ENCODE measurements around the gene HEG1.
"Not testable (repeated sequence)": the region's sequence is repeated elsewhere in the genome, so short reads cannot be mapped to it uniquely, and the experiment has no call there.

The HEG1 gene

DNA sequence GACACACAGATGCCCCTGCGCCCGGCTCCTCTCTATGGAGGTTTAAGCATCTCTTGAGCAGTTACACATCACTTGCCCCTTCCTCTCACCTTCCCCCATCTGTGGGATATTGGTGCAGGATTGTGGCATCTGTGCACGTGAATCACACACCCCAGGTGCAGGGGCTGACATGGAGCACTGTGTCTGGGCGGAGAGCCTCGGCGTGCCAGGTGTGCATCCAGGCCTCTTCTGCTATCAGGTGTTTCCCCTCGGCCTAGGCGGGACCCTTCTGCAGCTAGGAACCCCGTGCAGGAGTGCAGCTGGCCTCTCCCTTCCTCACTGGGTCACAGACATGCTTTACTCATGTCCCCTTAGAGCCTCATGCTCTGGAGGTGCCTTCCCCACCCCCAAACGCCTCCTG, 87.8 kb downstream of the HEG1 start:
- no peak for DNase-seq
- in situ Hi-C loops (cut with MboI; ENCODE audit: low pct_unique_long_range_greater_than_20kb, low sequenced_read_pairs), result no loop called here

DNA sequence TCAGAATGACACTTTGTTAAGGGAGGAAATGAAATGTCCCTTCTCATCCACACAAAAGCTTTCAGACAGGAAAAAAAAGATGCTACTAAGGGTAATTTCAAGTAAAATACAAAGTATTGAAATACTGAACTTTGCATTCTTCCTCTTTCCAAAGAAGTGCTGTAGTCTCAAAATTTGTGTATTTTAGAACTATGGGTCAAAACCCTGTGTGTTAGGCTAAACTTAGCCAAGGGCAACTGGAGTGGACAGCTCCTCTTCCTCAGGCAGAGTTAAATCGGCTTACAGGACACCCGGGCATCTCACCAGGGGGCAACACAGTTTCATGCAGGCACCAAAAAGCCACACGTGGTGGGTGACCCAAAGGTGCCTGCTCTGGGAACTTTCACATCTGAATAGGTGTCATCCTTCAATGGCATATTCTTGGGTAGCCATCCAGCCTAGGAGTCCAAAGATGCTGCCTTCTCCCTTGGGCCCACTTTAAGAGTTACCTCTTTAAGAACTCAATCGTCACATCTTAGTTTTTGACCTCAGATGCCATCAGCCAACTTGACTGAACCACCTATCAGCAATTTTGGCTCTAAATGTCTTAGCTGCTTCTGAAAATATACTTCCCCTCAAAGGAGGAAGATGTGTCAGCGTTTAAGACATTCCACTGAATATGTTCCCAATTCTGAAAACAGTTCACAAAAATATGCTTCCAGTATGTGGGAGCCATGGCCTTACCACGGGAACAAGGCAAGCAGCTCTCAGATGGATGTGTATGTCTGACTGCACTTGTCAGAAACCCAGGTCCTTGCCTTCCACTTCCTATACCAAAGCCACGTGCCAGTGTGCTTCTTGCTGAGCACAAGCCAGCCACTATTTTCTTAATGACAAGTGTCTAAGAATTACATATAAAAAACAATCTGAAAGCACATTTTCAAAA, 89.0 kb downstream of the HEG1 start:
- DNase-seq, result peak; percentile 5
- in situ Hi-C loops (cut with MboI; ENCODE audit: low pct_unique_long_range_greater_than_20kb, low sequenced_read_pairs), result no loop called here

DNA sequence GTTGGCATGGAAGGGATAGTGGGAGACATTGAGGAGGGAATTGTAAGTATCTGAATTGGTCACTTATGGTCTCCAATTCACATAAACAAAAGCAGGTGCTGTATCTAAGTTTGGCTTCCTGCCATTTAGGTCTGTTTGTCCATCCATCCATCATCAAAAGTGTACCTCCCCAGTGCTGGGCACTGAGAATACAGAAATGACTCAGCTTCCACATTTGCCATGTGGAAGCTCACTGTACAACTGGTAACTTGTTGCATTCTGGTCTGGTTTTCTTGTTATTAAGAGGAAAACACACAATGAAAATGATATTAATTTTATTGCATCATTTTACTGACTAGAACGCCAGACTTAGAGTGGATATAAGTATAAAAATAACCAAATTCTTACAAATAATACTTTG, 90.4 kb downstream of the HEG1 start:
- in situ Hi-C loops (cut with MboI; ENCODE audit: low pct_unique_long_range_greater_than_20kb, low sequenced_read_pairs), result no loop called here
- DNase-seq, result no peak

DNA sequence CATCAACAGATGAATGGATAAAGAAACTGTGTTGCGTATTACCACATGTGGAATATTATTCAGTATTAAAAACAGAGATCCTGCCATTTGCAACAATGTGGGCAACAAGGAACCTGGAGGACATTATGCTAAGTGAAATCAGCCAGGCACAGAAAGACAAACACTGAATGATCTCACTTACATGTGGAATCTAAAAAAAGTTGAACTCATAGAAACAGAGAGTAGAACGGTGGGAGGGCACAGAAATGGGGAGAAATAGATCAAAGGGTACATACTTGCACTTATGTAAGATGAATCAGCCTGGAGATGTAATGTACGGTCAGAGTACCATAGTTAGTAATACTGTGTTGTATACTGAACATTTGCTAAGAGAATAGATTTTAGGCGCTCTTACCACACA, 91.4 kb downstream of the HEG1 start:
- no peak for DNase-seq
- in situ Hi-C loops (cut with MboI; ENCODE audit: low pct_unique_long_range_greater_than_20kb, low sequenced_read_pairs), result no loop called here

DNA sequence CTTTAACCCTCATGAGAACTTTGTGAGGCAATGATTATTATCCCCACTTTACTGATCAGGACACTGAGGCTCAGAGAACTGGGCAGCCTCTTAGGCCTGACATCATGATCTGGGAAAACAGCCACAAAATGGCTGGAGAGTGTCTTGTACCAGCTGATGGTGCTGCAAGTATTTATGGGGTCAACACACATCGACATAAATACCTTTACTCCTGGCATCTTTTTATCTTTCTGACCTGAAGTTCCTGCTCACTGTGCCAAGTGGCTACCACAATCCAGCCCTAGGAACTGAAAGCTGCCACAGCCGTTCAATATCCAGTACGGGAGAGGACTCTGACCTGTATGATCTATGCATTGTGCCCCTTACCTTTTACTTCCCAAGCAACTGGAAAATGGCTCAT, 92.0 kb downstream of the HEG1 start:
- in situ Hi-C loops (cut with MboI; ENCODE audit: low pct_unique_long_range_greater_than_20kb, low sequenced_read_pairs), result no loop called here
- DNase-seq, result no peak

DNA sequence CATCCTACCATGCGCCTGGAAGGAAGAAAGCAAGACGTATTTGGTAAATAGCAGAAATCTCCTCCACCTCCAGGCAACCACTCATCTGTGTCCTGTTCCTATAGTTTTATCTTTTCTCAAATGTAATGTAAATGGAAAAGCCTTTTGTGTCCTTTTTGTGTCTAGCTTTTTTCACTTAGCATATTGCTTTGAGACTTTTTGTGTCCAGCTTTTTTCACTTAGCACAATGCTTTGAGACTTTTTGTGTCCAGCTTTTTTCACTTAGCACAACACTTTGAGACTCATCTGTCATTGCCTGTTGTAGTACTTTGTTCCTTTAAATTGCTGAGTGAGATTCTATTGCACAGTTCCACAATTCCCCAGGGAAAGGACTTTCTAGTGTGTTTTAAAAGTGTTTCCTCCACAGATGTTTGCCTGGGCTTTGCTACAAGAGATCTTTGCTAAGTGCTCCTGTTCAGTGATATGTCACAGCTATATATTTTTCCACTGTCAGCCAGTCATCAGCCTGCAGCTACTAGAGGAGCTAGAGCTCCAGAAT, 93.3 kb downstream of the HEG1 start:
- DNase-seq, result no peak
- in situ Hi-C loops (cut with MboI; ENCODE audit: low pct_unique_long_range_greater_than_20kb, low sequenced_read_pairs), result no loop called here

DNA sequence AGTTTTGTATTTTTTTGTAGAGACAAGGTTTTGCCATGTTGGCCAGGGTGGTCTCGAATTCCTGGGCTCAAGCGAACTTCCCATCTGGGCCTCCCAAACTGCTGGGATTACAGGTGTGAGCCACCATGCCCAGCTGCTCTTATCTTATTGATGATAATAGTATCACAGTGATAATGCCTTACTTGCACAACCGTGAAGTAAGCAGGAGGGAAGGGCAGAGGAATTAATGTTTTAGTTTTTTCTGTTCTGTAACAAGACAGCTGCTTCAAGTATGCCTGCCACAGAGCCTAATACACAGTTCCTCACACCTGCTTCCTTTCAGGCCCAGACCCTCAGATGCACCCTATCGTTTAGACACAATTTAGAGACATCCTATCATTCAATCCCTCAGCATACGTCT, 95.1 kb downstream of the HEG1 start:
- in situ Hi-C loops (cut with MboI; ENCODE audit: low pct_unique_long_range_greater_than_20kb, low sequenced_read_pairs), result no loop called here

DNA sequence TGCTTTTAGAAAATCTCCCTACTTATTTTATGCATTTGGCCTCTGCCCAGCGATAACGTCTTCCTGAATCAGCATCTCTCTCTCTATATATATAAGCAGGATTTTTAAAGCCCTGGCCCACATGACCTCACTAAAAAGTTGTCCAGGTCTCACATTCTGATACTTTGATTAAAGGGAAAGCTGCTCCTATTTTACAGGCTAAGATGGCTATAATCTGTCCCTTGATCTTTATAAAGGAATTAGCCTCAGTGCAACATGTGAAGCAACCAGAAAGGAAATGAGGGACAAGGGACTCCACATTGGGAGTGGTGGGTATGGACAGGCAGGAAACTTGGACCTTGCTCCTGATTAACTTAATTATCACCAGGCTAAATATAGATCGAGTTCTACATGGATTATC, 95.7 kb downstream of the HEG1 start:
- in situ Hi-C loops (cut with MboI; ENCODE audit: low pct_unique_long_range_greater_than_20kb, low sequenced_read_pairs), result no loop called here
- no peak for DNase-seq

More for the DNA sequence above, 95.1 kb downstream of the HEG1 start:
- DNase-seq, result no peak

DNA sequence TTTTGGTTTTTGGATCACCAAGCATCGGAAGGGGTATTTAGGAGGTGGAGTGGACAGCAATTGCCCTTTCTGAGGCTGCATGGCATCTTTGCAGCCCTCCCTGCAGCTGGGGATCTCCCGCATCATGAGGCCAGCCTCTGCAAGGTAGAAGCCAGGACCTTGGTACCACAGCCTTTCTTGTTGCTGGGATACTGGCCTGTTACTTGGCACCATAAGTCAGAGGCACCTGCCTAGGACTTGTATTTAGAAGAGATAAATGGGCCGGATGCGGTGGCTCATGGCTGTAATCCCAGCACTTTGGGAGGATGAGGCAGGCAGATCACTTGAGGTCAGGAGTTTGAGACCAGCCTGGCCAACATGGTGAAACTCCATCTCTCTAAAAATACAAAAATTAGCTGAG, 97.8 kb downstream of the HEG1 start:
- DNase-seq; in situ Hi-C loops (cut with MboI; ENCODE audit: low pct_unique_long_range_greater_than_20kb, low sequenced_read_pairs): not testable (repeated sequence)

DNA sequence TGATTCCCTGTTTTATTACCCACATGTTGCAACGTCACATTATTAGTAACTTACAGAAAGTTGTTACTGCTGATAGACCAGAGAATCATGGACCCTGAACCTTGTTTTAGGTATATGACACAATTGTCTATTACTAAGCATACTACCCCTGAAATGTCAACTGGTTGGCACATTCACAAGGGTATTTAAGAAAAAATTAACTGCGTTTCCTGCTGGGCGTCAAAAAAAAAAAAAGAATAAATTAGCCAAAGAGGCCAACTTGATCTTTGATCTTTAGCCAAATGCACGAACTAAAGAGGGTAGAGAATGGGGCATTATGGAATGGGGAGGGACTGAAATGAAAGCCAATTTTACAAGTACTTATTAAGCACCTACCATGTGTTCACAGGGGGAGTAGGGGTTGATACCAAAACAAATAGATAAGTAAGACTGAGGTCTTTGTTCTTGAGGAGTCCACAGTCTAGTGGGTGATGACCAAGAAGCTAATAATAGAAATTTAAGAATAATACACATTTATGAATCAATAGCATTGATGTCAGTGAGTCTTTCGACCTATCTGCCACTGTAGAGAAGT, 103.4 kb downstream of the HEG1 start:
- no peak for DNase-seq
- in situ Hi-C loops (cut with MboI; ENCODE audit: low pct_unique_long_range_greater_than_20kb, low sequenced_read_pairs), result no loop called here

DNA sequence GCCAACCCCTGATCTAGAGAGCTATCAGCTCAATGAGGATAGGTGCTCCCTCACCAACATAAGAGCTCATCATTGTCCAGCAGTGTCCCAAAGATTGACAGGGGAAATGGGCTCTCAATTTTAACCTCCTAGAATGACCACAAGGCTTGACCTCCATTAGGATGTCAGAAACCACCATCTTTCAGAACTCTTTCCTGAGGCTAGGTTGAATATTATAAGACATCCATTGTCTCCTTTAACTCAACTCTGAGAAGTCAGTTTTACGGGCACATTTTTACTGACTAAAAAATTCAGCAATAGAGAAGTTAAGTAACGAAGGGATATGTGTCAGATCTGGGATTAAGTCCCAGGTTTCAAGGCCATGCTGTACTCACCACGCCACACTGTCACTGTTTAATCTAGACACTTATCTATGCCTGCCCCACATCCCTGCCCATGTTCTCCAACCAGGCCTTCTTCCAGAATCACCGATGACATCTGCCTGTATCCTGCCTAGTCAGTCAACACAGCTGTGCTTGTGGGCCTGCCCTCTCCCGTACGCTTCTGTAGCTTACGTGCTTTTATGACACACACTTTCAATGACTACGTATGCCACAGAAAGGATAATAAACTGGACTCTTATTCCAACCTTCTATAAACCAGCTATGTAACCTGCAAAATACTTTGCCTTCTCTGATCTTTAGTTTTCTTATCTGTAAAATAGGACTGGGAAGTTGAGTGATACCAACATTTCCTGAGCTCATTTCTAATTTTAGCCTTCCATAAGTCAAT, 104.1 kb downstream of the HEG1 start:
- no peak for DNase-seq
- in situ Hi-C loops (cut with MboI; ENCODE audit: low pct_unique_long_range_greater_than_20kb, low sequenced_read_pairs), result no loop called here

DNA sequence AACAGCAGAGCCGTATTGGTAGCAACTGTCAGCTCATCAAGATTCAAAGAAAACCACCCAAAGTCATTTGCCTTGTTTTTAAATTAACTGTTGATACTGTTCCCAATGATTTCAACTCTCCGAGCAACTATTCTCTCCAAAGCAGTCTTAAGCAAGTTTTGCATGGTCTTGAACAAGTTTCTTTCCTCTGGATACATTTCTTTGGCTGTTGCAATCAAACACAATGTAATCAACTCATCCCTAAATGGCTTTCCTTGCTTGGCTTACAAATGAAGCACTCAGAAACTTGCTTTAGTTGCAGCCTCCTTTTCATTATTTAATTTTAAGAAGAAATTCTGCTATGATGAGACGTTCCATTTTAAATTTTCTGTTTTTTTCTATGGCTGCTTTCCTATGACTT, 105.8 kb downstream of the HEG1 start:
- in situ Hi-C loops (cut with MboI; ENCODE audit: low pct_unique_long_range_greater_than_20kb, low sequenced_read_pairs), result no loop called here
- no peak for DNase-seq

DNA sequence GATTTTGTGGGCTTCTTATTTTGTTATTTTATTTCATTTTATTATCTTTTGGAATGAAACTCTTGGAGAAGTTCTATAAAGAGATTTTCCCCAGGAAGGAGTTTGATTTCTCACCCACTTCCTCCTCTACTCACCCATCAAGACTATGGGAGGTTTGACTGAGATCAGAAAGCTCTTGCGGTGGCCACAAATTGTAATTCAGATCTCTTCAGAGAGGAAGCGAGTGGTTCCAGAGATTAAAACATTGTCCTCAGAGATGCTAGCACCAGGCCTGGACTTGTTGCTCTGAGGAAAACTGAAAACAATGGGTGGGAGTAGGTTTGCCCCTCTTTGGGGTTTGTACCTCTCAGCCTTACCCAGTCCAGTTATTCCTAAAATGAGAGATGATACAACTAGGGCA, 113.2 kb downstream of the HEG1 start:
- in situ Hi-C loops (cut with MboI; ENCODE audit: low pct_unique_long_range_greater_than_20kb, low sequenced_read_pairs), result no loop called here
- DNase-seq, result no peak

DNA sequence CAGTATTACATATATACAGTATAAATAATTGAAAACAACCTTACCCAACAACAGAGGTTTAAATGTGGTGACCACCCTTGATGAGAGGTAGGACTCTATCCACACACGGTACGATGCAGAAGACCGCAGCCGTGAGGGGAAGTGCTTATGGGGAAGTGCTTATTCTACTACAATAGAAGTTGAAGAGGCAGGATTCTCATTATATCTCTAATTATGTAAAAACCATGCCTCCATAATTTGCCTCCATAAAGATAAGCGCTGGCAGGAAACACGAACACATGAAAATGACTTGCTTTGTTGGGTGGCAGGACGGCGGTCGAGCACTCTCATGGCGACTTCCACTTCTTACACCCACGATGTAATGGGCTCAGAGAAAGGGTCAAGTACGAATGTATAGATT, 114.0 kb downstream of the HEG1 start:
- in situ Hi-C loops (cut with MboI; ENCODE audit: low pct_unique_long_range_greater_than_20kb, low sequenced_read_pairs), result no loop called here
- no peak for DNase-seq

DNA sequence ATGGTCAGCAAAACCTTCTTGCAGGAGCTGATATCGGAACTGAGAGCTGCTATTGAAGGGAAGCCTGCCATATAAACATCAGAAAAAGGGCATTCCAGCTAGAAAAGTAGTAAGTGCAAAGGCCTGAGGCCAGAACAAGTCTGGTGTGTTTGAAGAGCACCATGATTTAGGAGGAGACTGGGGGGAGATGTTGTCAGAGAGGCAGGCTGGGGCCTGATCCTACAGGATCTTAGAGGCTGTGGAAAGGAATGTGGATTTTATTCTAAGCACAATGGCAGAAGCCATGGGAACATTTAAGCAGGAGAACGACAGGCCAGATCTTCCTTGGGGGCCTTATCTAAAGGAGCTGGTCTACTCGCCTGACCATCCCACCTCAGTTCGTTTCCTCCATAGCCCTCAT, 116.1 kb downstream of the HEG1 start:
- DNase-seq, result no peak
- in situ Hi-C loops (cut with MboI; ENCODE audit: low pct_unique_long_range_greater_than_20kb, low sequenced_read_pairs), result no loop called here

DNA sequence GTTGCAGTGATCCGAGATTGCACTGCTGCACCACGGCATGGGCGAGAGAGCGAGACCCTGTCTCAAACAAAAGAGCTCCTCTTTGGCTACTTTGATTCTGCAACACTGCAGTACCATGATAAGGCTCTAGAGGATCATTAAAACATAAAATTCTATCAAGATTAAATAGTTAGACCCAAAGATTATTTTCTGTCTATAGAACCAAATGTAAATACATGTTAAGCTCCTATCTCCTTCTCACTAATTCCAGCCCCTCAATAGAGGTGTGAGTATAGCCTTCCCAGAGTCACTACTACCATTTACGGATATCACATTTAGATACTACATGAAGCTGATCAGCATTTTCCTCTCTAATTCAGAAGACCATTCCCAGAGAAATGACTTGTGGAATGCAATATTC, 116.9 kb downstream of the HEG1 start:
- in situ Hi-C loops (cut with MboI; ENCODE audit: low pct_unique_long_range_greater_than_20kb, low sequenced_read_pairs), result no loop called here

DNA sequence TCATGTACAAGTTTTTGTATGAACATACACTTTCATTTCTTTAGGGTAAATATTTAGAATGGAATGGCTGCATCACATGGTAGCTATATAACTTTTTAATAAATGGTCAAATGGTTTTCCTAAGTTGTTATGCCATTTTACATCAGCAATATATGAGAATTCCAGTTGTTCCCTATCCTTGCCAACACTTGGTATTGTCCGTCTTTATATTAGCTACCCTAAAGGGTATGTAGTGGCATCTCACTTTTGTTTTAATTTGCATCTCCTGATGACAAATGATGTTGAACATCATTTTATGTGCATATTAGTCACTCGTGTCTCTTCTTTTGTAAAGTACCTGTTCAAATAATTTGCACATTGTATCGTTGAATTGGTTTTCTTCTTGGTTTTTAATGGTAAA, 118.7 kb downstream of the HEG1 start:
- in situ Hi-C loops (cut with MboI; ENCODE audit: low pct_unique_long_range_greater_than_20kb, low sequenced_read_pairs), result no loop called here
- DNase-seq, result no peak

More for the DNA sequence above, 116.9 kb downstream of the HEG1 start:
- no peak for DNase-seq

DNA sequence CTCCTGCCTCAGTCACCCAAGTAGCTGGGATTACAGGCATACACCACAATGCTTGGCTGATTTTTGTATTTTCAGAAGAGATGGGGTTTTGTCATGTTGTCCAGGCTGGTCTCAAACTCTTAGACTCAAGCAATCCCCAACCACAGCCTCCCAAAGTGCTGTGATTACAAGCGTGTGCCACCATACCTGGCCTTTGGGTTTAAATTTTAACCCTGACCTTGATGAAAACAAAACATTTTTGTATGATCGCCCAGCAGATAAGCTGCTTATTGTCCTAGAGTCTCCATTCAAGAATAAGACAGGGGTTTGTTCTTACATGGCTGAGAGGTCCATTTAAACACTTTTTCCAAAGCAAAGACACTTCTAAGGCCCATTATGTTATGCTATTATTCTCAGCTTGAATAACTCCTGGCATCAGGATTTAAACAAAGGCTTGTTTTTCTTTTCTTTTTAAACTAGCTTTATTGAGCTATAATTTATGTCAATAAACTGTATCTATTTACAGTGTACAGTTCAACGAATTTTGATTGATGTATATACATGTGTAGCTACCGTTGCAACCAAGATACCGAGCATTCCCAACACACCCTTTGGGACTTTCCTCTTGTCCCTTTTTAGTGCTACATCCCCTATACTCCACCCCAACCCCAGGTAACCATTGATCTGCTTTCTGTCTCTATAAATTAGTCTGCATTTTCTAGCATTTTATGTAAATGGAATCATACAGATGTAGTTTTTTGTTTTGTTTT, 119.8 kb downstream of the HEG1 start:
- in situ Hi-C loops (cut with MboI; ENCODE audit: low pct_unique_long_range_greater_than_20kb, low sequenced_read_pairs), result no loop called here
- no peak for DNase-seq

DNA sequence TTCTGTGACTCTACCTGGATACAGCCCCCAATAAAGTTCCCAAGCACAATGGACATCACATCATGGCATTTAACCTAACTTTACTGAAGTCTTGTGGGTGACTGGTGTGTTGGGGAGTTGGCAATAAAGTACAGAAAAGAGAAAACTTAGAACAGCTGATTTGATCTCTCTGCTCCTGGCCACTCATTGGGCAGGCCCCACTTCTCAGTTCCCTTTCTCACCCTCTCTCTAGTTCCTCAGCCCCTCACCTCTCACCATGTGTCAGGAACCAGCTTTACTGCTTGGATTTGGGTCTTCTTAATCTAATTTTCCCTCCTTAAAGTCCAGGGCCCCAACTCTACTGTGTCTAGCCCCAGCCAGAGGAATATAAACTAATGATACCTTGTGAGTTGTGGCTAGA, 120.5 kb downstream of the HEG1 start:
- no peak for DNase-seq
- in situ Hi-C loops (cut with MboI; ENCODE audit: low pct_unique_long_range_greater_than_20kb, low sequenced_read_pairs), result no loop called here
